SK-N-SH (cell line): ENCODE measurements around the gene ZNF764. TPM values are rescaled to one million over a fixed set of nuclear protein-coding genes. Genes with fewer than 3 reads are reported as not detected.
A peak's percentile ranks its signal among the peaks of the same experiment; 100 is the strongest.

Source experiments
- CTCF ChIA-PET: fragments of 300-600, 350-600 bp; formaldehyde crosslinking; extraction: SDS; loops from one replicate; lab custom pipeline; 2021; lab: Yijun Ruan, JAX
- POLR2A ChIA-PET: fragments of 350-600 bp; sonication (Branson Sonifier 250); formaldehyde crosslinking; extraction: SDS; loops from one replicate; lab custom pipeline; 2020; ENCODE audit warnings: antibody characterized with exemption, inconsistent platforms; lab: Yijun Ruan, JAX
- DNase-seq: peaks from one replicate; pipeline ENCODE4 v3.0.0; 2012
- H2AFZ ChIP-seq: fragments of 200-600 bp; sonication (generic); 2 replicates; pipeline ENCODE4 v1.8.1; 2016; ENCODE audit warnings: antibody characterized with exemption, mild to moderate bottlenecking, low read depth
- H3F3A ChIP-seq: fragments of 200-600 bp; sonication (generic); replicated peaks from 2 replicates; pipeline ENCODE3; 2016; ENCODE audit warnings: antibody characterized with exemption, mild to moderate bottlenecking; ENCODE audit not compliant: insufficient read depth
- H3K27ac ChIP-seq, 2 experiments: fragments of 200-500 bp in 1 of 2; fragments of 200-600 bp in 1 of 2; sonication (Bioruptor generic) in 1 of 2; sonication (generic), shearing (Covaris generic) in 1 of 2; 2 replicates each; pipeline versions ENCODE4 v1.5.1 to v1.6.1; 2014 to 2016; ENCODE audit warnings: low read depth in 2 of 2, inconsistent platforms in 1 of 2, low read length in 1 of 2, mild to moderate bottlenecking in 1 of 2, mixed read lengths in 1 of 2
- H3K27me3 ChIP-seq: fragments of 200-600 bp; sonication (generic), shearing (Covaris generic); 2 replicates; pipeline ENCODE4 v1.6.1; 2016; ENCODE audit warnings: mixed run types; ENCODE audit not compliant: insufficient read depth
- H3K36me3 ChIP-seq, 2 experiments: fragments of 200-500 bp in 1 of 2; fragments of 200-600 bp in 1 of 2; sonication (Bioruptor generic) in 1 of 2; sonication (generic) in 1 of 2; replicated peaks in 1 of 2; 2 replicates each; pipeline versions ENCODE3 to v1.5.1; 2014 to 2016; ENCODE audit warnings: low read length in 1 of 2, mild to moderate bottlenecking in 1 of 2; ENCODE audit not compliant: insufficient read depth in 2 of 2, control insufficient read depth in 1 of 2
- H3K4me1 ChIP-seq, 2 experiments: fragments of 200-500 bp in 1 of 2; fragments of 200-600 bp in 1 of 2; sonication (Bioruptor generic) in 1 of 2; sonication (generic), shearing (Covaris generic) in 1 of 2; 2 replicates each; pipeline versions ENCODE4 v1.5.1 to v1.6.1; 2014 to 2016; ENCODE audit warnings: low read depth in 1 of 2, low read length in 1 of 2, mixed run types in 1 of 2; ENCODE audit not compliant: insufficient read depth in 2 of 2, control insufficient read depth in 1 of 2
- H3K4me2 ChIP-seq: fragments of 200-600 bp; sonication (generic), shearing (Covaris generic); 2 replicates; pipeline ENCODE4 v1.6.1; 2017; ENCODE audit warnings: mixed run types
- H3K4me3 ChIP-seq, 2 experiments: fragments of 200-500 bp in 1 of 2; fragments of 200-600 bp in 1 of 2; sonication (Bioruptor generic) in 1 of 2; sonication (generic), shearing (Covaris generic) in 1 of 2; 2 replicates each; pipeline versions ENCODE4 v1.5.1 to v1.8.1; 2014 to 2016; ENCODE audit warnings: low read depth in 2 of 2, inconsistent platforms in 1 of 2, low read length in 1 of 2, mild to moderate bottlenecking in 1 of 2, mixed read lengths in 1 of 2, moderate library complexity in 1 of 2
- H3K79me2 ChIP-seq: fragments of 200-600 bp; sonication (generic); 2 replicates; pipeline ENCODE4 v1.8.1; 2017; ENCODE audit warnings: mild to moderate bottlenecking; ENCODE audit not compliant: insufficient read depth
- H3K9ac ChIP-seq: fragments of 200-600 bp; sonication (generic); 2 replicates; pipeline ENCODE4 v1.6.1; 2017; ENCODE audit warnings: mixed run types
- H3K9me2 ChIP-seq: fragments of 200-600 bp; sonication (generic); 2 replicates; pipeline ENCODE4 v1.6.1; 2017; ENCODE audit warnings: mixed run types
- H3K9me3 ChIP-seq: fragments of 200-600 bp; sonication (generic); 2 replicates; pipeline ENCODE4 v1.6.1; 2017; ENCODE audit warnings: mixed run types, mild to moderate bottlenecking, moderate library complexity
- H4K20me1 ChIP-seq: fragments of 200-600 bp; sonication (generic); 2 replicates; pipeline ENCODE4 v1.6.1; 2017; ENCODE audit warnings: mild to moderate bottlenecking, mixed run types; ENCODE audit not compliant: insufficient read depth
- CHD2 ChIP-seq: fragments of 150-350 bp; IDR thresholded peaks from 2 replicates; pipeline ENCODE4 v1.6.1; 2018; ENCODE audit warnings: low read length; ENCODE audit not compliant: partially characterized antibody
- ELF1 ChIP-seq: IDR thresholded peaks from 2 replicates; pipeline ENCODE4 v1.4.0; 2012
- EP300 ChIP-seq, 2 experiments: IDR thresholded peaks; 2 replicates each; pipeline versions ENCODE4 v1.4.0 to v1.6.1; 2012; ENCODE audit warnings: borderline replicate concordance in 1 of 2, low read depth in 1 of 2, low read length in 1 of 2
- EZH2phosphoT487 ChIP-seq: fragments of 200-600 bp; sonication (generic); IDR thresholded peaks from 2 replicates; pipeline ENCODE4 v1.6.1; 2017; ENCODE audit warnings: low read depth, mixed run types, mild to moderate bottlenecking, antibody characterized with exemption, moderate library complexity, borderline replicate concordance
- FOSL2 ChIP-seq: IDR thresholded peaks from 2 replicates; pipeline ENCODE4 v1.4.0; 2012; ENCODE audit warnings: low read depth, mild to moderate bottlenecking, moderate library complexity, borderline replicate concordance
- GATA2 ChIP-seq: sonication (generic); formaldehyde crosslinking; IDR thresholded peaks from 2 replicates; pipeline ENCODE4 v1.5.0; 2020; ENCODE audit warnings: mild to moderate bottlenecking, missing genetic modification reagents
- POLR2AphosphoS5 ChIP-seq: IDR thresholded peaks from 2 replicates; pipeline ENCODE4 v1.6.1; 2012; ENCODE audit warnings: low read depth, low read length
- RCOR1 ChIP-seq: fragments of 150-350 bp; IDR thresholded peaks from 2 replicates; pipeline ENCODE4 v1.6.1; 2017; ENCODE audit warnings: antibody characterized with exemption, low read length
- RXRA ChIP-seq: IDR thresholded peaks from 2 replicates; pipeline ENCODE4 v1.4.0; 2012; ENCODE audit warnings: low read depth, mild to moderate bottlenecking, borderline replicate concordance
- SIN3A ChIP-seq: IDR thresholded peaks from 2 replicates; pipeline ENCODE4 v1.6.1; 2012; ENCODE audit warnings: low read depth, mild to moderate bottlenecking, low read length, moderate library complexity, borderline replicate concordance
- TCF12 ChIP-seq: IDR thresholded peaks from 2 replicates; pipeline ENCODE4 v1.4.0; 2012
- YY1 ChIP-seq: IDR thresholded peaks from 2 replicates; pipeline ENCODE4 v1.4.0; 2012; ENCODE audit warnings: low read depth, mild to moderate bottlenecking
- WGBS: methylation state at CpG from one replicate; pipeline ENCODE4 v1.1.6; 2017; ENCODE audit warnings: low lambda C conversion rate; 5-methylcytosine and 5-hydroxymethylcytosine counted together
- polyA plus RNA-seq, 3 experiments: library from polyadenylated mRNA; depleted of rRNA; stranded (reverse); fragments of >200 nt; gene quantifications; 2 replicates each; pipeline ENCODE4 v1.2.3, GENCODE V29; 2012
- TF ChIP-seq, protein P1 (sequence below): IDR thresholded peaks from 2 replicates; pipeline ENCODE4 v1.6.1; 2012; ENCODE audit warnings: mild to moderate bottlenecking, low read depth, low read length, moderate library complexity
- TF ChIP-seq, protein P2 (sequence below): fragments of 150-350 bp; IDR thresholded peaks from 2 replicates; pipeline ENCODE4 v1.6.1; 2017; ENCODE audit warnings: antibody characterized with exemption, low read length, low read depth, borderline replicate concordance

The ZNF764 gene
- polyA plus RNA-seq, 1 of the 3 experiments (the other 2 are of a cell fraction) = 2.8 TPM

DNA sequence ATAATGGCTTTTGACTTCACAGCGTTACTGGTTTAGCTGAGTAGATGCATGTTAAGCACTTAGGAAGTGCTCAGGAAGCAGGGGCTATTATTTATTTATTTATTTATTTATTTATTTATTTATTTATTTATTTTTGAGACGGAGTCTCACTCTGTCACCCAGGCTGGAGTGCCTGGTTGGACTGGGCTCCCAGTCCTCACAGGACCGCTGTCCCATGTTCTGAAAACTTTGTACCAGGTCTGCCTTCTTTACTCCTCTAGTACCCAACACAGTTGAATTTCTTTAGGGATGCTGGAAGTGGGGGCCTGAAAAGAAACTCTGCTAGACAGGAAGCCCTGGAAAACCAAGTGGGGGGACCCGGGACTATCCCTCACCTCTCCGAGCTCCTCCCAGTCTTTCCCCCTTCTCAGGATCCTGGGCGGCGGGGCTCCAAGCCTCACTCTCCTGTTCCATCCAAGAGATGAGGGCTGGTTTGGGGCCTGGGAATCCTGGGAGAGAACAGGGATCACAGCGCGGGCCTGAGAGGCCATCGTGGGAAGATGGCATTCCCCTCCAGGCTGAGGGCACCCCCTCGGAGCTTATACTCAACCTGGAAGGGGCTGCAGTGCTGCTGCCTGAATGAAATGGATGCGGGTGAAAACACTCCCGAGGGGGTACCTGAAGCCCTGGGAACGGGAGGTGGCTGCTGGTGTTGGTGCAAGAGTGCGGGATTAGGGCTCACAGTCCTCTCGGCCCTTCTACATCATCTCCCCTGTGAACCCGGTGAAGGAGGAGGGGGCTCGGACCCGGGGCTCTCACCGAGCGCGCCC is 12.7 kb upstream of the ZNF764 start:
- POLR2A ChIA-PET = interaction anchor here (0.7 to 2.8 kb wide), 7 partner anchors 9 to 114 kb away, joined by 3 to 44 read pairs (median 4); partner anchors contain the start of genes ZNF747, ZNF764 and ZNF785
- CTCF ChIA-PET = interaction anchor here (0.7 to 2.7 kb wide), 11 partner anchors 12 to 161 kb away, joined by 3 to 10 read pairs (median 4); partner anchors contain the start of genes DCTPP1, FBRS, ZNF689 and ZNF747
- 37% methylated on average over 11 of the region's 22 CpGs for WGBS
- Histone ChIP-seq H3F3A (peaks cover 16% of the 10 kb centered on the region), H2AFZ (peak overlapping the region; percentile 92; the same call in 1 of the 2 replicates), H3K9me3 (no peaks in the 10 kb centered on the region), H3K9ac (peak overlapping the region; percentile 87), H3K27me3 (no peaks in the 10 kb centered on the region), H3K4me1 (peaks cover 5 to 12% of the 10 kb centered on the region in 2 experiments; a peak in 1 of 4 replicates), H3K4me3 (peak overlapping the region; percentile 64 to 68), H4K20me1 (no peaks in the 10 kb centered on the region), H3K9me2 (no peaks in the 10 kb centered on the region), H3K27ac (peak overlapping the region; percentile 83 to 96), H3K4me2 (peak overlapping the region; percentile 94), H3K36me3 (no peaks in the 10 kb centered on the region), H3K79me2 (no peaks in the 10 kb centered on the region; the same call in 1 of the 2 replicates)
- TF ChIP-seq, protein P1, sequence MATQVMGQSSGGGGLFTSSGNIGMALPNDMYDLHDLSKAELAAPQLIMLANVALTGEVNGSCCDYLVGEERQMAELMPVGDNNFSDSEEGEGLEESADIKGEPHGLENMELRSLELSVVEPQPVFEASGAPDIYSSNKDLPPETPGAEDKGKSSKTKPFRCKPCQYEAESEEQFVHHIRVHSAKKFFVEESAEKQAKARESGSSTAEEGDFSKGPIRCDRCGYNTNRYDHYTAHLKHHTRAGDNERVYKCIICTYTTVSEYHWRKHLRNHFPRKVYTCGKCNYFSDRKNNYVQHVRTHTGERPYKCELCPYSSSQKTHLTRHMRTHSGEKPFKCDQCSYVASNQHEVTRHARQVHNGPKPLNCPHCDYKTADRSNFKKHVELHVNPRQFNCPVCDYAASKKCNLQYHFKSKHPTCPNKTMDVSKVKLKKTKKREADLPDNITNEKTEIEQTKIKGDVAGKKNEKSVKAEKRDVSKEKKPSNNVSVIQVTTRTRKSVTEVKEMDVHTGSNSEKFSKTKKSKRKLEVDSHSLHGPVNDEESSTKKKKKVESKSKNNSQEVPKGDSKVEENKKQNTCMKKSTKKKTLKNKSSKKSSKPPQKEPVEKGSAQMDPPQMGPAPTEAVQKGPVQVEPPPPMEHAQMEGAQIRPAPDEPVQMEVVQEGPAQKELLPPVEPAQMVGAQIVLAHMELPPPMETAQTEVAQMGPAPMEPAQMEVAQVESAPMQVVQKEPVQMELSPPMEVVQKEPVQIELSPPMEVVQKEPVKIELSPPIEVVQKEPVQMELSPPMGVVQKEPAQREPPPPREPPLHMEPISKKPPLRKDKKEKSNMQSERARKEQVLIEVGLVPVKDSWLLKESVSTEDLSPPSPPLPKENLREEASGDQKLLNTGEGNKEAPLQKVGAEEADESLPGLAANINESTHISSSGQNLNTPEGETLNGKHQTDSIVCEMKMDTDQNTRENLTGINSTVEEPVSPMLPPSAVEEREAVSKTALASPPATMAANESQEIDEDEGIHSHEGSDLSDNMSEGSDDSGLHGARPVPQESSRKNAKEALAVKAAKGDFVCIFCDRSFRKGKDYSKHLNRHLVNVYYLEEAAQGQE = peak; percentile 86
- TF ChIP-seq FOSL2 (no peak), RXRA (no peak)
- peak; percentile 74 for DNase-seq

DNA sequence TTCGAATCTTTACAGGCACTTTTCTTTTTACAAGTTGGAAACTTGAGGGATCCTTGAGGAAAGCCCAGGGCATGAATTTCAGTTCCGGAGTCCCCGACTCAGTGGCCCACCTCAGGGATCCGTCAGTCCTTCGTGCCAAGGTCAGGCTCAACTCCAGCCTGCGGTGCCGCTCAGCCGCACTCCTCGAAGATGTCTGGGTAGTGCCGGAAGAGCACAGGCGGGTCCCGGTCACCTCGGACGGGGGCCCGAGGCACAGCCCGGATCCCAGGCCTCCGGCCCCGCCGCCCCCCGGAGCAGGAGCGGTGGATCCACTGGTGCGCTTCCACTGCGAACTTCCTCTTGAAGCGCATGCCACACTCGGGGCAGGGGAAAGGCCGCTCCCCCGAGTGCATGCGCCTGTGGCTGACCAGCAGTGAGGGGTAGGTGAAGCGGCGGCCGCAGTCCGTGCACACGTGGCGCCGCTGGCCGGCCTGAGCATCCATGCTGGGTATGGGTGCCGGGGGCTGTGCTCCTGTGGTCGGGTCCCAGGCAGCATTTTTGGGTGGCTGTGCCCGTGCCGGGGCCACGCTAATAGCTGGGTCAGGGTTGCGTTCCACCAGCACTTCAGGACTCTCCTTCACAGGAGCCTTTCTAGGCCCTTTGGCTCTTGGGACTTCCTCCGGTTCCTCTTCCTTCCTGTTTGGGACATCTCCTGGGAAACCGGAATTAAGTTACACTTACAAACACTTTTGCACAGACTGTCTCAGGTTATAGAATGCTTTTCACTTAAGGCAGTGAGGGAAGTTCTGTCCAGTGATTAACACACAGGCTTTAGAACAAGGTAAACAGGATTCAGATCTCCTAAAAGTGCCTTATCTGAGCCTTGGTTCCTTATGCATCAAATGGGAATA is 11.8 kb upstream of the ZNF764 start:
- H3F3A ChIP-seq = peaks cover 15% of the 10 kb centered on the region
- H3K9ac ChIP-seq = no peak overlapping the region
- no peaks in the 10 kb centered on the region for H3K9me2 ChIP-seq
- peaks cover 5 to 12% of the 10 kb centered on the region in 2 experiments; a peak in 1 of 4 replicates for H3K4me1 ChIP-seq
- DNase-seq = no peak
- no peaks in the 10 kb centered on the region for H3K9me3 ChIP-seq
- no peaks in the 10 kb centered on the region for H3K36me3 ChIP-seq
- H3K27ac ChIP-seq = peak overlapping the region; percentile 7 to 83; a peak in 2 of 4 replicates
- H3K4me2 ChIP-seq = no peak overlapping the region
- no peak for TF ChIP-seq RXRA
- TF ChIP-seq, protein P2, sequence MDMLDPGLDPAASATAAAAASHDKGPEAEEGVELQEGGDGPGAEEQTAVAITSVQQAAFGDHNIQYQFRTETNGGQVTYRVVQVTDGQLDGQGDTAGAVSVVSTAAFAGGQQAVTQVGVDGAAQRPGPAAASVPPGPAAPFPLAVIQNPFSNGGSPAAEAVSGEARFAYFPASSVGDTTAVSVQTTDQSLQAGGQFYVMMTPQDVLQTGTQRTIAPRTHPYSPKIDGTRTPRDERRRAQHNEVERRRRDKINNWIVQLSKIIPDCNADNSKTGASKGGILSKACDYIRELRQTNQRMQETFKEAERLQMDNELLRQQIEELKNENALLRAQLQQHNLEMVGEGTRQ = no peak
- TF ChIP-seq EP300 (IDR thresholded peaks at IDR 0.05; ENCODE audit: borderline replicate concordance in 1 of 2, low read depth in 1 of 2, low read length in 1 of 2) = no peak
- TF ChIP-seq FOSL2 = no peak
- no peak for TF ChIP-seq YY1
- TF ChIP-seq EZH2phosphoT487 = no peak
- no peak for TF ChIP-seq POLR2AphosphoS5
- no peak for TF ChIP-seq SIN3A
- TF ChIP-seq TCF12 = no peak
- TF ChIP-seq RCOR1 = no peak
- TF ChIP-seq CHD2 = no peak
- no peak for TF ChIP-seq ELF1
- no peak for TF ChIP-seq GATA2 (CRISPR knock-in tag)
- no peaks in the 10 kb centered on the region; the same call in 1 of the 2 replicates for H3K79me2 ChIP-seq
- ChIA-PET CTCF (interaction anchor here (0.7 to 2.7 kb wide), 8 partner anchors 16 to 160 kb away, joined by 3 to 10 read pairs (median 4); partner anchors contain the start of genes DCTPP1, FBRS, ZNF689 and ZNF747), POLR2A (interaction anchor here (0.9 to 2.8 kb wide), 3 partner anchors 12 to 35 kb away, joined by 4 to 44 read pairs (median 15); partner anchors contain the start of genes ZNF747, ZNF764 and ZNF785)
- no peaks in the 10 kb centered on the region for H4K20me1 ChIP-seq
- no peaks in the 10 kb centered on the region for H3K27me3 ChIP-seq
- no peak overlapping the region for H3K4me3 ChIP-seq
- H2AFZ ChIP-seq = no peak overlapping the region
- 93% methylated on average over 10 of the region's 44 CpGs for WGBS
